ENCODE data around the gene EDIL3.
"Not testable (repeated sequence)": the region's sequence is repeated elsewhere in the genome, so short reads cannot be mapped to it uniquely, and the experiment has no call there.

Gene EDIL3

GRCh38 chr5:84059672-84060071 lies 325.0 kb downstream of the EDIL3 start:
- no peak for DNase-seq (ENCODE audit: low read depth)

GRCh38 chr5:84058561-84058960 lies 326.1 kb downstream of the EDIL3 start:
- DNase-seq (ENCODE audit: low read depth) = no peak

GRCh38 chr5:84057211-84057610 lies 327.5 kb downstream of the EDIL3 start:
- DNase-seq (ENCODE audit: low read depth) = no peak

GRCh38 chr5:84045964-84046363 lies 338.7 kb downstream of the EDIL3 start:
- DNase-seq (ENCODE audit: low read depth) = no peak

- DNase-seq (ENCODE audit: low read depth) = no peak
Measured at GRCh38 chr5:84036842-84037241, 347.8 kb downstream of the EDIL3 start.

GRCh38 chr5:84032324-84032723 lies 352.4 kb downstream of the EDIL3 start:
- DNase-seq (ENCODE audit: low read depth) = no peak

GRCh38 chr5:84028093-84028492 lies 356.6 kb downstream of the EDIL3 start:
- DNase-seq (ENCODE audit: low read depth) = no peak

- not testable (repeated sequence) for DNase-seq (ENCODE audit: low read depth)
Measured at GRCh38 chr5:84018521-84018920, 366.2 kb downstream of the EDIL3 start.

- no peak for DNase-seq (ENCODE audit: low read depth)
Measured at GRCh38 chr5:84017523-84018172, 367.0 kb downstream of the EDIL3 start.

GRCh38 chr5:84016085-84016484 lies 368.6 kb downstream of the EDIL3 start:
- no peak for DNase-seq (ENCODE audit: low read depth)

- no peak for DNase-seq (ENCODE audit: low read depth)
Measured at GRCh38 chr5:84014966-84015365, 369.7 kb downstream of the EDIL3 start.

- DNase-seq (ENCODE audit: low read depth) = no peak
Measured at GRCh38 chr5:83993803-83994202, 390.9 kb downstream of the EDIL3 start.

GRCh38 chr5:83991566-83992224 lies 393.0 kb downstream of the EDIL3 start:
- DNase-seq (ENCODE audit: low read depth) = no peak

- no peak for DNase-seq (ENCODE audit: low read depth)
Measured at GRCh38 chr5:83988293-83988685, 396.4 kb downstream of the EDIL3 start.

GRCh38 chr5:83987513-83988292 lies 397.0 kb downstream of the EDIL3 start:
- no peak for DNase-seq (ENCODE audit: low read depth)

GRCh38 chr5:83983852-83984251 lies 400.8 kb downstream of the EDIL3 start:
- no peak for DNase-seq (ENCODE audit: low read depth)

GRCh38 chr5:83973925-83974815 lies 410.5 kb downstream of the EDIL3 start:
- no peak for DNase-seq (ENCODE audit: low read depth)

GRCh38 chr5:83972909-83973308 lies 411.8 kb downstream of the EDIL3 start:
- no peak for DNase-seq (ENCODE audit: low read depth)

- DNase-seq (ENCODE audit: low read depth) = no peak
Measured at GRCh38 chr5:83972236-83972635, 412.4 kb downstream of the EDIL3 start.

- no peak for DNase-seq (ENCODE audit: low read depth)
Measured at GRCh38 chr5:83967417-83967816, 417.3 kb downstream of the EDIL3 start.

GRCh38 chr5:83965441-83965840 lies 419.2 kb downstream of the EDIL3 start:
- DNase-seq (ENCODE audit: low read depth) = no peak

GRCh38 chr5:83964271-83964670 lies 420.4 kb downstream of the EDIL3 start:
- DNase-seq (ENCODE audit: low read depth) = no peak

Measured in activated T-helper 9 cell treated with anti-CD3 and anti-CD28 coated beads, Interleukin-2, amount 50 U/mL, for 16 hours (primary cell).